SK-N-SH (cell line): ENCODE results near the gene NADSYN1. TPM values are rescaled to one million over a fixed set of nuclear protein-coding genes. Genes with fewer than 3 reads are reported as not detected.

Experiments
- CTCF ChIA-PET: fragments of 300-600, 350-600 bp; formaldehyde crosslinking; extraction: SDS; loops from one replicate; lab custom pipeline; 2021; lab: Yijun Ruan, JAX
- POLR2A ChIA-PET: fragments of 350-600 bp; sonication (Branson Sonifier 250); formaldehyde crosslinking; extraction: SDS; loops from one replicate; lab custom pipeline; 2020; ENCODE audit warnings: antibody characterized with exemption, inconsistent platforms; lab: Yijun Ruan, JAX
- DNase-seq: peaks from one replicate; pipeline ENCODE4 v3.0.0; 2012
- H2AFZ ChIP-seq: fragments of 200-600 bp; sonication (generic); 2 replicates; pipeline ENCODE4 v1.8.1; 2016; ENCODE audit warnings: antibody characterized with exemption, mild to moderate bottlenecking, low read depth
- H3F3A ChIP-seq: fragments of 200-600 bp; sonication (generic); replicated peaks from 2 replicates; pipeline ENCODE3; 2016; ENCODE audit warnings: antibody characterized with exemption, mild to moderate bottlenecking; ENCODE audit not compliant: insufficient read depth
- H3K27ac ChIP-seq, 2 experiments: fragments of 200-500 bp in 1 of 2; fragments of 200-600 bp in 1 of 2; sonication (Bioruptor generic) in 1 of 2; sonication (generic), shearing (Covaris generic) in 1 of 2; 2 replicates each; pipeline versions ENCODE4 v1.5.1 to v1.6.1; 2014 to 2016; ENCODE audit warnings: low read depth in 2 of 2, inconsistent platforms in 1 of 2, low read length in 1 of 2, mild to moderate bottlenecking in 1 of 2, mixed read lengths in 1 of 2
- H3K27me3 ChIP-seq: fragments of 200-600 bp; sonication (generic), shearing (Covaris generic); 2 replicates; pipeline ENCODE4 v1.6.1; 2016; ENCODE audit warnings: mixed run types; ENCODE audit not compliant: insufficient read depth
- H3K36me3 ChIP-seq, 2 experiments: fragments of 200-500 bp in 1 of 2; fragments of 200-600 bp in 1 of 2; sonication (Bioruptor generic) in 1 of 2; sonication (generic) in 1 of 2; replicated peaks in 1 of 2; 2 replicates each; pipeline versions ENCODE3 to v1.5.1; 2014 to 2016; ENCODE audit warnings: low read length in 1 of 2, mild to moderate bottlenecking in 1 of 2; ENCODE audit not compliant: insufficient read depth in 2 of 2, control insufficient read depth in 1 of 2
- H3K4me1 ChIP-seq, 2 experiments: fragments of 200-500 bp in 1 of 2; fragments of 200-600 bp in 1 of 2; sonication (Bioruptor generic) in 1 of 2; sonication (generic), shearing (Covaris generic) in 1 of 2; 2 replicates each; pipeline versions ENCODE4 v1.5.1 to v1.6.1; 2014 to 2016; ENCODE audit warnings: low read depth in 1 of 2, low read length in 1 of 2, mixed run types in 1 of 2; ENCODE audit not compliant: insufficient read depth in 2 of 2, control insufficient read depth in 1 of 2
- H3K4me2 ChIP-seq: fragments of 200-600 bp; sonication (generic), shearing (Covaris generic); 2 replicates; pipeline ENCODE4 v1.6.1; 2017; ENCODE audit warnings: mixed run types
- H3K4me3 ChIP-seq, 2 experiments: fragments of 200-500 bp in 1 of 2; fragments of 200-600 bp in 1 of 2; sonication (Bioruptor generic) in 1 of 2; sonication (generic), shearing (Covaris generic) in 1 of 2; 2 replicates each; pipeline versions ENCODE4 v1.5.1 to v1.8.1; 2014 to 2016; ENCODE audit warnings: low read depth in 2 of 2, inconsistent platforms in 1 of 2, low read length in 1 of 2, mild to moderate bottlenecking in 1 of 2, mixed read lengths in 1 of 2, moderate library complexity in 1 of 2
- H3K79me2 ChIP-seq: fragments of 200-600 bp; sonication (generic); 2 replicates; pipeline ENCODE4 v1.8.1; 2017; ENCODE audit warnings: mild to moderate bottlenecking; ENCODE audit not compliant: insufficient read depth
- H3K9ac ChIP-seq: fragments of 200-600 bp; sonication (generic); 2 replicates; pipeline ENCODE4 v1.6.1; 2017; ENCODE audit warnings: mixed run types
- H3K9me2 ChIP-seq: fragments of 200-600 bp; sonication (generic); 2 replicates; pipeline ENCODE4 v1.6.1; 2017; ENCODE audit warnings: mixed run types
- H3K9me3 ChIP-seq: fragments of 200-600 bp; sonication (generic); 2 replicates; pipeline ENCODE4 v1.6.1; 2017; ENCODE audit warnings: mixed run types, mild to moderate bottlenecking, moderate library complexity
- H4K20me1 ChIP-seq: fragments of 200-600 bp; sonication (generic); 2 replicates; pipeline ENCODE4 v1.6.1; 2017; ENCODE audit warnings: mild to moderate bottlenecking, mixed run types; ENCODE audit not compliant: insufficient read depth
- CHD2 ChIP-seq: fragments of 150-350 bp; IDR thresholded peaks from 2 replicates; pipeline ENCODE4 v1.6.1; 2018; ENCODE audit warnings: low read length; ENCODE audit not compliant: partially characterized antibody
- ELF1 ChIP-seq: IDR thresholded peaks from 2 replicates; pipeline ENCODE4 v1.4.0; 2012
- EZH2phosphoT487 ChIP-seq: fragments of 200-600 bp; sonication (generic); IDR thresholded peaks from 2 replicates; pipeline ENCODE4 v1.6.1; 2017; ENCODE audit warnings: low read depth, mixed run types, mild to moderate bottlenecking, antibody characterized with exemption, moderate library complexity, borderline replicate concordance
- FOXM1 ChIP-seq: IDR thresholded peaks from 2 replicates; pipeline ENCODE4 v1.4.0; 2012; ENCODE audit warnings: low read depth, mild to moderate bottlenecking
- GABPA ChIP-seq: IDR thresholded peaks from 2 replicates; pipeline ENCODE4 v1.4.0; 2012; ENCODE audit warnings: low read depth, mild to moderate bottlenecking
- GATA2 ChIP-seq: sonication (generic); formaldehyde crosslinking; IDR thresholded peaks from 2 replicates; pipeline ENCODE4 v1.5.0; 2020; ENCODE audit warnings: mild to moderate bottlenecking, missing genetic modification reagents
- MEF2A ChIP-seq: IDR thresholded peaks from 2 replicates; pipeline ENCODE4 v1.4.0; 2012; ENCODE audit warnings: low read depth, borderline replicate concordance
- MXI1 ChIP-seq: IDR thresholded peaks from 2 replicates; pipeline ENCODE4 v1.6.1; 2012; ENCODE audit warnings: mild to moderate bottlenecking, low read depth, low read length, improper control_type of control experiment
- NFIC ChIP-seq: IDR thresholded peaks from 2 replicates; pipeline ENCODE4 v1.4.0; 2012; ENCODE audit warnings: borderline replicate concordance
- POLR2AphosphoS5 ChIP-seq: IDR thresholded peaks from 2 replicates; pipeline ENCODE4 v1.6.1; 2012; ENCODE audit warnings: low read depth, low read length
- RAD21 ChIP-seq: IDR thresholded peaks from 2 replicates; pipeline ENCODE4 v1.6.1; 2012; ENCODE audit warnings: mild to moderate bottlenecking, low read length
- RCOR1 ChIP-seq: fragments of 150-350 bp; IDR thresholded peaks from 2 replicates; pipeline ENCODE4 v1.6.1; 2017; ENCODE audit warnings: antibody characterized with exemption, low read length
- RFX5 ChIP-seq: IDR thresholded peaks from 2 replicates; pipeline ENCODE4 v1.6.1; 2012; ENCODE audit warnings: mild to moderate bottlenecking, improper control_type of control experiment, low read length
- SMC3 ChIP-seq: IDR thresholded peaks from 2 replicates; pipeline ENCODE4 v1.6.1; 2012; ENCODE audit warnings: low read depth, low read length, improper control_type of control experiment
- TCF12 ChIP-seq: IDR thresholded peaks from 2 replicates; pipeline ENCODE4 v1.4.0; 2012
- TEAD4 ChIP-seq: IDR thresholded peaks from 2 replicates; pipeline ENCODE4 v1.4.0; 2012; ENCODE audit warnings: mild to moderate bottlenecking, borderline replicate concordance; ENCODE audit not compliant: insufficient read depth
- WGBS: methylation state at CpG from one replicate; pipeline ENCODE4 v1.1.6; 2017; ENCODE audit warnings: low lambda C conversion rate; 5-methylcytosine and 5-hydroxymethylcytosine counted together
- polyA plus RNA-seq, 3 experiments: library from polyadenylated mRNA; depleted of rRNA; stranded (reverse); fragments of >200 nt; gene quantifications; 2 replicates each; pipeline ENCODE4 v1.2.3, GENCODE V29; 2012
- TF ChIP-seq, protein P1 (sequence below): IDR thresholded peaks from 2 replicates; pipeline ENCODE4 v1.4.0; 2012; ENCODE audit warnings: low read depth, borderline replicate concordance
- TF ChIP-seq, protein P2 (sequence below): IDR thresholded peaks from 2 replicates; pipeline ENCODE4; 2012
- TF ChIP-seq, protein P3 (sequence below): IDR thresholded peaks from 2 replicates; pipeline ENCODE4 v1.6.1; 2012; ENCODE audit warnings: mild to moderate bottlenecking, low read depth, low read length, moderate library complexity

NADSYN1 gene
- polyA plus RNA-seq, 1 of the 3 experiments (the other 2 are of a cell fraction), result 62.5 TPM

DNA sequence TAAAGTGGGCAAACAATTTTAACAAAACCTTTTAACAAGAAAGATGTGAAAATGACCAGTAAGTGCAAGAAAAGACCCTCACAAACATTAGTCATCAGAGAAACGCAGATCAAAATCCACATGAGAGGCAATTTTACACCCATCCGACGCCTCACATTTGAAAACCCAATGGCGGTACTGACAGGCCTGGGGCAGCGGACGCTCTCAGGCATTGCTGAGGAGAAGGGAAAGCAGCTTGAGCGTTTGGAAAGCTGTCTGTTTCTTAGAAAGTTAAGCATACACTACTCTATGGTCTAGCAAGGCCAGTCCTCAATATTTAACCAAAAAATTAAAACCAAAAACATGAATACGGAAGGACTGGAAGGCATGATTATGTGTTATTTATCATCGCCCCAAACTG lies 82.8 kb downstream of the NADSYN1 start:
- no peaks in the 10 kb centered on the region for H3K9me2 ChIP-seq
- TF ChIP-seq MEF2A, result no peak
- TF ChIP-seq, protein P1, sequence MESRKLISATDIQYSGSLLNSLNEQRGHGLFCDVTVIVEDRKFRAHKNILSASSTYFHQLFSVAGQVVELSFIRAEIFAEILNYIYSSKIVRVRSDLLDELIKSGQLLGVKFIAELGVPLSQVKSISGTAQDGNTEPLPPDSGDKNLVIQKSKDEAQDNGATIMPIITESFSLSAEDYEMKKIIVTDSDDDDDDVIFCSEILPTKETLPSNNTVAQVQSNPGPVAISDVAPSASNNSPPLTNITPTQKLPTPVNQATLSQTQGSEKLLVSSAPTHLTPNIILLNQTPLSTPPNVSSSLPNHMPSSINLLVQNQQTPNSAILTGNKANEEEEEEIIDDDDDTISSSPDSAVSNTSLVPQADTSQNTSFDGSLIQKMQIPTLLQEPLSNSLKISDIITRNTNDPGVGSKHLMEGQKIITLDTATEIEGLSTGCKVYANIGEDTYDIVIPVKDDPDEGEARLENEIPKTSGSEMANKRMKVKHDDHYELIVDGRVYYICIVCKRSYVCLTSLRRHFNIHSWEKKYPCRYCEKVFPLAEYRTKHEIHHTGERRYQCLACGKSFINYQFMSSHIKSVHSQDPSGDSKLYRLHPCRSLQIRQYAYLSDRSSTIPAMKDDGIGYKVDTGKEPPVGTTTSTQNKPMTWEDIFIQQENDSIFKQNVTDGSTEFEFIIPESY, result no peak
- TF ChIP-seq EZH2phosphoT487, result no peak
- TF ChIP-seq NFIC, result no peak
- no peak for TF ChIP-seq ELF1
- TF ChIP-seq SMC3, result no peak
- TF ChIP-seq, protein P2, sequence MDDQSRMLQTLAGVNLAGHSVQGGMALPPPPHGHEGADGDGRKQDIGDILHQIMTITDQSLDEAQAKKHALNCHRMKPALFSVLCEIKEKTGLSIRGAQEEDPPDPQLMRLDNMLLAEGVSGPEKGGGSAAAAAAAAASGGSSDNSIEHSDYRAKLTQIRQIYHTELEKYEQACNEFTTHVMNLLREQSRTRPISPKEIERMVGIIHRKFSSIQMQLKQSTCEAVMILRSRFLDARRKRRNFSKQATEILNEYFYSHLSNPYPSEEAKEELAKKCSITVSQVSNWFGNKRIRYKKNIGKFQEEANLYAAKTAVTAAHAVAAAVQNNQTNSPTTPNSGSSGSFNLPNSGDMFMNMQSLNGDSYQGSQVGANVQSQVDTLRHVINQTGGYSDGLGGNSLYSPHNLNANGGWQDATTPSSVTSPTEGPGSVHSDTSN, result no peak
- no peak for TF ChIP-seq GATA2 (CRISPR knock-in tag)
- TF ChIP-seq CHD2, result no peak
- TF ChIP-seq POLR2AphosphoS5, result no peak
- no peak for TF ChIP-seq MXI1
- no peak for TF ChIP-seq RFX5
- TF ChIP-seq TEAD4, result no peak
- TF ChIP-seq RCOR1, result no peak
- no peak for TF ChIP-seq FOXM1
- no peak for TF ChIP-seq RAD21
- no peak for TF ChIP-seq TCF12
- TF ChIP-seq, protein P3, sequence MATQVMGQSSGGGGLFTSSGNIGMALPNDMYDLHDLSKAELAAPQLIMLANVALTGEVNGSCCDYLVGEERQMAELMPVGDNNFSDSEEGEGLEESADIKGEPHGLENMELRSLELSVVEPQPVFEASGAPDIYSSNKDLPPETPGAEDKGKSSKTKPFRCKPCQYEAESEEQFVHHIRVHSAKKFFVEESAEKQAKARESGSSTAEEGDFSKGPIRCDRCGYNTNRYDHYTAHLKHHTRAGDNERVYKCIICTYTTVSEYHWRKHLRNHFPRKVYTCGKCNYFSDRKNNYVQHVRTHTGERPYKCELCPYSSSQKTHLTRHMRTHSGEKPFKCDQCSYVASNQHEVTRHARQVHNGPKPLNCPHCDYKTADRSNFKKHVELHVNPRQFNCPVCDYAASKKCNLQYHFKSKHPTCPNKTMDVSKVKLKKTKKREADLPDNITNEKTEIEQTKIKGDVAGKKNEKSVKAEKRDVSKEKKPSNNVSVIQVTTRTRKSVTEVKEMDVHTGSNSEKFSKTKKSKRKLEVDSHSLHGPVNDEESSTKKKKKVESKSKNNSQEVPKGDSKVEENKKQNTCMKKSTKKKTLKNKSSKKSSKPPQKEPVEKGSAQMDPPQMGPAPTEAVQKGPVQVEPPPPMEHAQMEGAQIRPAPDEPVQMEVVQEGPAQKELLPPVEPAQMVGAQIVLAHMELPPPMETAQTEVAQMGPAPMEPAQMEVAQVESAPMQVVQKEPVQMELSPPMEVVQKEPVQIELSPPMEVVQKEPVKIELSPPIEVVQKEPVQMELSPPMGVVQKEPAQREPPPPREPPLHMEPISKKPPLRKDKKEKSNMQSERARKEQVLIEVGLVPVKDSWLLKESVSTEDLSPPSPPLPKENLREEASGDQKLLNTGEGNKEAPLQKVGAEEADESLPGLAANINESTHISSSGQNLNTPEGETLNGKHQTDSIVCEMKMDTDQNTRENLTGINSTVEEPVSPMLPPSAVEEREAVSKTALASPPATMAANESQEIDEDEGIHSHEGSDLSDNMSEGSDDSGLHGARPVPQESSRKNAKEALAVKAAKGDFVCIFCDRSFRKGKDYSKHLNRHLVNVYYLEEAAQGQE, result no peak
- no peak for TF ChIP-seq GABPA
- H3K4me2 ChIP-seq, result no peak overlapping the region
- no peaks in the 10 kb centered on the region for H3K27me3 ChIP-seq
- H3K4me1 ChIP-seq, result no peaks in the 10 kb centered on the region; a peak in 1 of 4 replicates
- H3F3A ChIP-seq, result no peaks in the 10 kb centered on the region
- no peak overlapping the region for H3K4me3 ChIP-seq
- ChIA-PET POLR2A (no interaction called here), CTCF (no interaction called here)
- H3K9ac ChIP-seq, result no peak overlapping the region
- no peaks in the 10 kb centered on the region for H3K9me3 ChIP-seq
- DNase-seq, result no peak
- no peak overlapping the region for H3K27ac ChIP-seq
- H2AFZ ChIP-seq, result no peak overlapping the region
- WGBS, result 69% methylated on average over 9 of the region's 9 CpGs
- H3K36me3 ChIP-seq, result no peaks in the 10 kb centered on the region
- H4K20me1 ChIP-seq, result no peaks in the 10 kb centered on the region
- H3K79me2 ChIP-seq, result no peaks in the 10 kb centered on the region
